ENCODE results near the gene FMOD.
"Not testable (repeated sequence)": the region's sequence is repeated elsewhere in the genome, so short reads cannot be mapped to it uniquely, and the experiment has no call there.

FMOD gene

DNA sequence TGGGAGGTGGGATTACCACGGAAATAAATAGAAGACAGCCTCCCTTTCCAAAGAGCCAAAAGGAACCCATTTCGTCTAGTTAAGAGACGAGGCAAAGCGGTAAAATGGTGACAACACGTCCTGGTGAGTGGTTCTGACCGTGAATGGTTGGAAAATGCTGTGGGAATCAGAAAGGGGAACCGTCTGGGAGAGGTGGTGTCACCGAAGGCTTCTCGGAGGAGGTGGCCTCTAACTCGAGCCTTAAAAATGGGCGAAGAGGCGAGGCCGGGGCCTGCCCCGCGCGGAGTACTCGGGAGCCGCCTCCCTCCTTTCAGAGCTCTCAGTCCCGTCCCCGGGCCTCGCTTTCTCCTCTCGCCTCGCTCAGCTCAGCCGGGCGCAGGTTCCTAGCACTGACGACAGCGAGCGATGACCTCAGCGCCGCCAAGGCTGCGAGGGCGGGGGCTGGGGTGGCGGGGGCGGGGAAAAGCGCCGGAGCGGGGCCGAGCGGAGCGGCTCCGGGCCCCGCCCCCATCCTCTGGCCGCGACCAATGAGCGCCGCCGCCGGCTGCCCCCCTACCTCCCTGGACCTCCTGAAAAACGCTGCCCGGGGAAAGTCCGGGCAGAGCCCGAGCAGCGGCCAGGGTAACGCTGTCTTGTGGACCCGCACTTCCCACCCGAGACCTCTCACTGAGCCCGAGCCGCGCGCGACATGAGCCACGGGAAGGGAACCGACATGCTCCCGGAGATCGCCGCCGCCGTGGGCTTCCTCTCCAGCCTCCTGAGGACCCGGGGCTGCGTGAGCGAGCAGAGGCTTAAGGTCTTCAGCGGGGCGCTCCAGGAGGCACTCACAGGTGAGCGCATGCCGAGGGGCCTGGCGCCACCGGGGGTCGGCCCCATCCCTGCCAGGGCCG is 45.8 kb downstream of the FMOD start, which contains the start of gene BTG2:
Gene BTG2 (plus strand): TSS at position 601 of the 890 bp plus-strand sequence. CDS start 88 bp downstream, at position 689.
- DNase-seq, result peak; percentile 96

DNA sequence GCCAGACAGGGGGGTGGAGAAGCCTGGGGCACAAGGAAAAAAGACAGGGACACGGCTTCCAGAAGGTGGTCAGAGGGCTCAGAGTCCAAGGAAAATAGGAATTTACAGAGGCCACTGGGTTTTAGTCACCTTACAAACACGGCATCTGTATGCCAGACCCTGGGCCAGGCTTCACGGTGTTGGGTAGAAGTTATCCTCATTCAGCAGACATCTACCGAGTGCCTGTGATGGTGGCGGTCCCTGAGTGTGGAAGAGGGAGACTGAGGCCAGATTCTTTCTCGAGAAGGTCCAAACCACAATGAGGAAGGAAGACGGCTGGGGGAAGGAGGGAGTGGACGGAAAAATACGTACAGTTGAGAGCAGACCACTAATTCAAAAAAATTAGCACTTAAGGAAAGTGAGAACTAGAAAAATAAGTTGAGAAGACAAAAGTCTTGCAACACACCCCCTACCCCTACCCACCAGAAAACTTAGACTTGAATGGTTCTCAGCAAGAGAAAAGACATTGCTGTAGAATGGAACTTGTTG is 46.5 kb downstream of the FMOD start:
- no peak for DNase-seq

DNA sequence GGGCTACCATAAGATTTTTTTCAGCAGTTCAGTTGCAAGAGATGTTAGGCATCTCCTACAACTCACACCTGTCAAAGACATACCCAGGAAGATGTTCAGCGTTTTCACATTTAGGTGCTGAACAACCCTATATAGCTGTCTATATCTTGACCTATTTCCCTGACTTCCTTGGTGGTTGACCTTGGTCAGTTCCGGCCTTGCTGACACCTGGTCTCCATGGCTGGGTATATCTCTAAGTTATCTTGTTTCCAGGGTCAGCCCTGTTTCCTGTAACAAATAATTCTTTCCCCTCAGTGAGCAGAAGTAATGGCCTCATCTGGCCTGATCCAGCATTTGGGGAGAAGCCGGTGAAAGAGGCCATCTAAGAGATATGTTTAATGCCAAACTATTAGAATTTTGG is 48.0 kb downstream of the FMOD start:
- DNase-seq, result no peak

DNA sequence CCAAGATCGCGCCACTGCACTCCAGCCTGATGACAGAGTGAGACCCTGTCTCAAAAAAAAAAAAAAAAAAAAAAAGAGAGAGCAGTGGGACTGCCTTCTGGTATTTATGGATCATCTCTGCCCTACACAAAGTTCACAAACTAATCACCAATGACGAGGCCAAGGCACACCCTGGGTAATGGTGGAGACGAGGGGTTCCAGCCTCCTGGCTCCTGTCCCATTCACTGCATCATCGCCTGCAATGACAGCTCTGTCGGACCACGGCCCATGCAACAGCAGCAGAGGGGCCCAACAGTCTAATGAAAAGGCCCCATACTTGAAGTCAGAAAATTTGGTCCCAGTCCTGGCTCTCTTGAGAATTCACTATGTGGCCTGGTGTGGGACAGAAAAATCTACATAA is 48.5 kb downstream of the FMOD start:
- DNase-seq, result no peak

DNA sequence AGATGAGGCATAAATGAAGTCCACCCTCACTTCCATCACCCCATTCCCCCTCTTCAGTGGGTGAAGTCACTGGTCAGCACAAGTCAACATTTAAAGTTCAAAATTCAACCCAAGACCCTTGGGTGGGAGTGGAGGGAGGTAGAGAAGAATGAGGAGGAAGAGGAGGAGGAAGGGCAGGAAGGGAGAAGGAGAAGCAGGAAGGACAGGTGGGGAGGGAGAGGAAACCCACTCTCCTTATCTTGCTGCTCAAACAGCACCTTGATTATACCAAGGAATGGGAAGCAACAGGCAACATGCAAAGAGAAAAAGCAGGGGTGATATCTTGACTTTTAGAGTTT is 49.6 kb downstream of the FMOD start:
- DNase-seq, result no peak

DNA sequence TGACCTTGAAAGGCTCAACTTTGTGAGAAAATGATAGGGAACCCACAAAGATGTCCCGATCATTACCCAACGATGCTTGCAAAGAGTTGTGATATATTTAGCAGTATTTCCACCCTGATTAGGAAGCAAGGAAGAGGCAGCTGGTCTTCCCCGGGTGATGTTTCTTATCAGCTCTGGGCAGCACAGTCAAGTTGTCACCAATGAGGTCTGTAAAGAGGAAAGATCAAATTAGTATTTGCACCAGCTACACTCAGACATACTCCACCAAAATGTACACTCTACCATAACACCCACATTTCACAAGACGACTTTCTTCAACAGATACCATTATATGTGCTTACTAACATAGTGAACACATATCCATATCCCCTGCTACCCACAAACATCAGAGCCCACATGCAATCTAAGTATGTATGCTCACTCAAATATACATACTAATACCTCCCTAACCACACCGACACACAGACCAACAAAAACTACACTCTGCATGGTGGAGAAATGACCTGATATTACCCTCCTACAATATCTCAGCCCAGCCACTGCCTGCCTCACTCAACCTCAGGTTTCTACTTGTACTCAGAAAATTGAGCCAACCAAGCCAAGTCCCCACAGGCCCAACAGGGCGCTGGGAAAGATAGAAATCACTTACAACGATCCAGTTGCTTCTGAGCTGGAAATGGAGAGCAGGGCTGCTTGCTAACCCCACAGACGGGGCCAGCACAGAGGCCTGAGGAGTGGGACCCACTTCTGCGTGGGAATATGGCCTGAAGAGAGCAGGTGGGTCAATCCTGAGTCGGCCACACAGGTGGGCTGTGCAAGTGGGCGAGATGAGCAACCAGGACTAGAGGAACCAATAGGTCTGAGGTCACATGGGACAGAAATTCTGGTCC is 50.2 kb downstream of the FMOD start:
- DNase-seq, result no peak

DNA sequence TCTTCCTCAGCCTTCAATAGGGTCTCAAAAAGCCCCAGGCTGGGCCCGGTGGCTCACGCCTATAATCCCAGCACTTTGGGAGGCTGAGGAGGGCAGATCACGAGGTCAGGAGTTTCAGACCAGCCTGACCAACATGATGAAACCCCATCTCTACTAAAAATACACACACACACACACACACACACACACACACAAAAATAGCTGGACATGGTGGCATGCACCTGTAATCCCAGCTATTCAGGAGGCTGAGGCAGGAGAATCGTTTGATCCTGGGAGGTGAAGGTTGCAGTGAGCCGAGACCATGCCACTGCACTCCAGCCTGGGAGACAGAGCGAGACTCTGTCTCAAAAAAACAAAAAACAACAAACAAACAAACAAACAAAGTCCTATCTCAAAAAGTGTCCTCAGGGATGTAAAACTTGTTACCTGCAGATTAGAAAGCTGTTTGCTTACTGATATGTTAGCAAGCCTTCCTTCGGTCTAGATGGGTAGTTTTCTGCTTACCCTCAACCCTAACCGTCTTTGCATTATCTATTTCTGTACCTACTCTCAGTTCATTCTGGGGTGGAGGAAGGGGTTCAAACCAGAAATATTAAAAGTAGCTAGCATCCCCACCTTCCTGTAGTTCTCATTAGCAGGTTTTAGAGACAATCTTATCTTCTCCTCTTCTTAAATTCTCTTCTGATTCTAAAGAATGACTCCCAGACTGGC is 51.0 kb downstream of the FMOD start:
- DNase-seq, result not testable (repeated sequence)

DNA sequence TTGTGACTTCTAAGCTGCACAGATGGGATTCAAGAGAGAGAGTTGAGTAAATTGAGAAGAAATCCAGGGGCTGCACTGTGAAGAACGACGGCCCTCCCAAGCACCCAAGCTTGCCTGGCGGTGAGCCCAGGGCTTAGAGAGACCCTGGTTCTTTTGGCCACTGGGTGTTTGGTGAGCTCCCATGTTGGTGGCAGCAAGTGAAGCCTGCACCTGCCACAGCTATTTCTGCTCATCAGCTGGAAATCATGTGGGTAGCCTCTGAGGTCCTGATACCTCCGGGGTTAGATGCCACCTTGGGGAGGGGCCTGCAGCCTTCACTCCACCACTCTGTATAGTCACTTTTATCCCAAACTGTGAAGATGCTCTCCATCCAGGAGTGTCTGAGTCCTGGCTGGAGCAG is 51.8 kb downstream of the FMOD start:
- no peak for DNase-seq

DNA sequence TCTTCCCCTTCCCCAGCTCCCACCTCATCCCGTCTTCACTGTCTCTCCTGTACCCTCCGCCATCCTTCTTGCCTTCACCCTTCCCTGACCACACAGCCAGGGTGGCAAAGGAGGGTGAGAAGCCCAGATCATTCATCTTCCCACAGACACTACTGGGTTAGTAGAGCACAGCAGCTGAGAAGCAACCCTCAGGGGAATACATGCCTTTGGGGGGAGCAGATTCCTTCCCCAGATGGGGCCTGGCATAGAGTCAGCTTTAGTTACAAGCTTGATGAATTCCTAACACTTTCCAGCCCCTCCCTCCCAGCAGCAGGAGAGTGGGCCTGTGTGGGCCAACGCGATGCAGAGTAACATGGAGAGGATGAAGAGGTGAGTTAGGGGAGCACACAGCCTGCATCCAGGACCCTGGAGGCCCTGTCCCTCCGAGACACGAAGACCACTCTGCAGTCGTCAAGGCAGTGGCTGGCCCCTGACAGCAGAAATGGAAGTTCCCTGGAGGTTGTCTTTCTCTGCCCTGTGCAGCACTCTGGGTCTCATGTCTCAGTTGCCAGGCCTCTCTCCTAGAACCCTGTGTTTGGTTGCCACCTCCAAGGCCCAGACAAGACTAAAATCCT is 54.4 kb downstream of the FMOD start:
- no peak for DNase-seq

DNA sequence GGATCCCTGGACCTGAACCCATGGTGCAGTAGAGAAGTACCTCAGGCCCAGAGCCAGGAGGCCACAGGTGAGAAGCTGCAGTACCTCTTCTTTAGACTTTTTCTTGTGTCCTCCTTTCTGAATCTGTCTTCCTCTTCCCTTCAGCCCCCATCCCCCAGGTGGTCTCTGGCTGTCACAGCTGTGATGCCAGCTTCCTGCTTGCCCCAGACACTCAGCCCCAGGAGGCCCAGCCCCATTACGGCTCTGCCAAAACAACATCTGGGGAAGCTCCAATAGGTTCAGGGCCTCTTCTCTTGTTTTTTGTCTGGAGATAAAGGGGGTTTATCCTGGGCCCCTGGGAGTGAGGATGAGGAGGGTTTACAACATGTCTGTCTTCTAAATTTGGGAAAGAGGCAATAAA is 55.1 kb downstream of the FMOD start:
- DNase-seq, result no peak

DNA sequence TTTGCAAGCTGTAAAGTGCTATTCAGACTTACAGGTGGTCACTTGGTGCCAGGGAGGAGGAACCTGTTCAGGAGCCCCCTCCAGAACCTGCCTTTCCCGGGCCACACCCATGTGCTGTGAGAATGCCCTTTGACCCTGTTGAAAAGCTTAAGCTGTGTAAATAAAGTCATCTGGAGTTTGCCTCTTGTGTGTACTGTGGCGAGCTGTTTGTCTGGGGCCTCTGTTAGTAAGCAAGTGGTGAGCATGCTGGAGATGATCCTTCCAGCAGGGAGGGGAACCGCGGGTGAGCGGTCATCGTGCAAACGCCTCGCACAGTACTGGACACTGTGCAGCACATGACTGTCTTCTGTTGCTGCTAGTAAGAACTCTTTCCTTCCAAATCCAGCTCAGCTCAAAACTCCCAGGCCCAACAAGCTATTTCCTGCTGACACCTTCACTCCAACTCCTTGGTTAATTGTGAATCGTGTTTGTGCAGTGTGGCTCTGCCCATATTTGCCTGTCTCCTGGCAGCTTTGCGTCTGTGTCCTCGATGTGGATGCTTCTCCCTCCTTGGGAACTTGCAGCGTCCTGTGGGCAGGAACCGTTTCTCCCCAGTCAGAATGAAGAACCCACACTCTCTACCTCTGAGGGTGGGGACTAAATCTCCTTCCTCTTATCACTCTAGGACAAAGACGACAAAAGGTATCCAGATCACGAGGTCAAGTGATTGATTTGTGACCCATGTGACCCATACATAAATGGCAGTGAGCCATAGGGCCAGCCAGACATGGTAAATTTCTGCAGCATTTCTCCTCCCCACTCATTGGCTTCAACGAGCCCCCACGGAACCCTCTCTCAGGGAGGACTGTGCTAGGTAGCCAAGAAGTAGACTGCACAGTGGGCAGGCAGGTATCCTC is 59.5 kb downstream of the FMOD start:
- DNase-seq, result no peak
